ENCODE data around the gene NELL2. TPM values are rescaled to one million over a fixed set of nuclear protein-coding genes. Genes with fewer than 3 reads are reported as not detected.

Gene NELL2
- total RNA-seq, 1 donor from 2014 or later, result 47.9 TPM

GRCh38 chr12:44551631-44552030 is 324.5 kb downstream of the NELL2 start:
- intact Hi-C loops (cut with micrococcal nuclease), result no loop called here

GRCh38 chr12:44550377-44550776 is 325.7 kb downstream of the NELL2 start:
- intact Hi-C loops (cut with micrococcal nuclease), result no loop called here

GRCh38 chr12:44546060-44546459 is 330.1 kb downstream of the NELL2 start:
- intact Hi-C loops (cut with micrococcal nuclease), result no loop called here

GRCh38 chr12:44544018-44544417 is 332.1 kb downstream of the NELL2 start:
- intact Hi-C loops (cut with micrococcal nuclease), result no loop called here

GRCh38 chr12:44542716-44543115 is 333.4 kb downstream of the NELL2 start:
- intact Hi-C loops (cut with micrococcal nuclease), result no loop called here

GRCh38 chr12:44537354-44537753 is 338.8 kb downstream of the NELL2 start:
- intact Hi-C loops (cut with micrococcal nuclease), result no loop called here

- intact Hi-C loops (cut with micrococcal nuclease), result no loop called here
Observed at GRCh38 chr12:44532940-44533339, 343.2 kb downstream of the NELL2 start.

- intact Hi-C loops (cut with micrococcal nuclease), result no loop called here
Observed at GRCh38 chr12:44531320-44531971, 344.7 kb downstream of the NELL2 start.

GRCh38 chr12:44526655-44527182 is 349.4 kb downstream of the NELL2 start:
- intact Hi-C loops (cut with micrococcal nuclease), result no loop called here

GRCh38 chr12:44525806-44526654 is 350.1 kb downstream of the NELL2 start:
- intact Hi-C loops (cut with micrococcal nuclease), result no loop called here

- intact Hi-C loops (cut with micrococcal nuclease), result no loop called here
Observed at GRCh38 chr12:44523828-44524227, 352.3 kb downstream of the NELL2 start.

- intact Hi-C loops (cut with micrococcal nuclease), result no loop called here
Observed at GRCh38 chr12:44521702-44522101, 354.4 kb downstream of the NELL2 start.

GRCh38 chr12:44519931-44520330 is 356.2 kb downstream of the NELL2 start:
- intact Hi-C loops (cut with micrococcal nuclease), result no loop called here

- intact Hi-C loops (cut with micrococcal nuclease), result no loop called here
Observed at GRCh38 chr12:44511289-44511688, 364.8 kb downstream of the NELL2 start.

- intact Hi-C loops (cut with micrococcal nuclease), result no loop called here
Observed at GRCh38 chr12:44510510-44510909, 365.6 kb downstream of the NELL2 start.

GRCh38 chr12:44510076-44510475 is 366.0 kb downstream of the NELL2 start:
- intact Hi-C loops (cut with micrococcal nuclease), result no loop called here

- intact Hi-C loops (cut with micrococcal nuclease), result no loop called here
Observed at GRCh38 chr12:44509471-44509870, 366.6 kb downstream of the NELL2 start.

GRCh38 chr12:44507461-44507860 is 368.7 kb downstream of the NELL2 start:
- intact Hi-C loops (cut with micrococcal nuclease), result no loop called here

GRCh38 chr12:44504799-44505198 is 371.3 kb downstream of the NELL2 start:
- intact Hi-C loops (cut with micrococcal nuclease), result no loop called here

- intact Hi-C loops (cut with micrococcal nuclease), result no loop called here
Observed at GRCh38 chr12:44503329-44503728, 372.8 kb downstream of the NELL2 start.

- intact Hi-C loops (cut with micrococcal nuclease), result no loop called here
Observed at GRCh38 chr12:44502681-44503080, 373.4 kb downstream of the NELL2 start.

GRCh38 chr12:44500423-44500822 is 375.7 kb downstream of the NELL2 start:
- intact Hi-C loops (cut with micrococcal nuclease), result no loop called here

- intact Hi-C loops (cut with micrococcal nuclease), result no loop called here
Observed at GRCh38 chr12:44497044-44497443, 379.1 kb downstream of the NELL2 start.
